HFF-Myc (cell line): ENCODE measurements around the gene HLA-DPA1.

Experiments
- DNase-seq: peaks from one replicate; pipeline ENCODE4 v3.0.0-alpha.2; 2011; ENCODE audit warnings: low read depth; ENCODE audit errors: extremely low read depth
- H3K4me3 ChIP-seq: replicated peaks from 2 replicates; pipeline ENCODE4 v1.5.1; 2011; ENCODE audit warnings: low read depth, mild to moderate bottlenecking, control low read depth, low read length
- TF ChIP-seq, protein P1 (sequence below): IDR thresholded peaks from 2 replicates; pipeline ENCODE4 v1.5.1; 2012; ENCODE audit warnings: mild to moderate bottlenecking, low read depth, low read length, control low read depth; ENCODE audit errors: missing control alignments

Gene HLA-DPA1

GRCh38 chr6:33092385-33092784 lies 18.9 kb upstream of the HLA-DPA1 start:
- no peak overlapping the region for H3K4me3 ChIP-seq
- TF ChIP-seq, protein P1, sequence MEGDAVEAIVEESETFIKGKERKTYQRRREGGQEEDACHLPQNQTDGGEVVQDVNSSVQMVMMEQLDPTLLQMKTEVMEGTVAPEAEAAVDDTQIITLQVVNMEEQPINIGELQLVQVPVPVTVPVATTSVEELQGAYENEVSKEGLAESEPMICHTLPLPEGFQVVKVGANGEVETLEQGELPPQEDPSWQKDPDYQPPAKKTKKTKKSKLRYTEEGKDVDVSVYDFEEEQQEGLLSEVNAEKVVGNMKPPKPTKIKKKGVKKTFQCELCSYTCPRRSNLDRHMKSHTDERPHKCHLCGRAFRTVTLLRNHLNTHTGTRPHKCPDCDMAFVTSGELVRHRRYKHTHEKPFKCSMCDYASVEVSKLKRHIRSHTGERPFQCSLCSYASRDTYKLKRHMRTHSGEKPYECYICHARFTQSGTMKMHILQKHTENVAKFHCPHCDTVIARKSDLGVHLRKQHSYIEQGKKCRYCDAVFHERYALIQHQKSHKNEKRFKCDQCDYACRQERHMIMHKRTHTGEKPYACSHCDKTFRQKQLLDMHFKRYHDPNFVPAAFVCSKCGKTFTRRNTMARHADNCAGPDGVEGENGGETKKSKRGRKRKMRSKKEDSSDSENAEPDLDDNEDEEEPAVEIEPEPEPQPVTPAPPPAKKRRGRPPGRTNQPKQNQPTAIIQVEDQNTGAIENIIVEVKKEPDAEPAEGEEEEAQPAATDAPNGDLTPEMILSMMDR = no peak
- no peak for DNase-seq

DNA sequence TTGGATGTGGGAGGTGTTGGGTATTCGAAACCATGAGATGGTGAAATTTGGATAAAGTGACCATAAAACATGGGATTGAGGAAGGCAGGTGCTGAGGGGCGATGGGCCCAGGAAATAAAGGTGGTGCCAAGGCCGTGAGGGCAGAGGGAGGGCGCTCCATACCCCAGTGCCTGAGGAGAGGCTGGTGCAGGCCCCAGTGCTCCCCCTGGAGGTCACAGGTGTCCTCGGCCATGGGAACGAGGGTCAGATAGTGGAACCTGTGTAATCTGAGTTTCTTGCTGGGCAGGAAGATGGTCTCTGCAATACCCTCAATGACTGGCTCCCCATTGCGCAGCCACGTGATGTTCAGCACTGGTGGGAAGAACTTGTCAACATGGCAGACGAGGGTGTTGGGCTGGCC lies 18.5 kb upstream of the HLA-DPA1 start:
- H3K4me3 ChIP-seq = no peak overlapping the region
- DNase-seq = no peak
- TF ChIP-seq, protein P1 = peak; percentile 57

- no peak for DNase-seq
- TF ChIP-seq, protein P1 = no peak
- H3K4me3 ChIP-seq = no peak overlapping the region
Observed at GRCh38 chr6:33088931-33089620, 15.6 kb upstream of the HLA-DPA1 start.

GRCh38 chr6:33088258-33088930 lies 14.9 kb upstream of the HLA-DPA1 start:
- TF ChIP-seq, protein P1 = no peak
- H3K4me3 ChIP-seq = no peak overlapping the region
- no peak for DNase-seq

DNA sequence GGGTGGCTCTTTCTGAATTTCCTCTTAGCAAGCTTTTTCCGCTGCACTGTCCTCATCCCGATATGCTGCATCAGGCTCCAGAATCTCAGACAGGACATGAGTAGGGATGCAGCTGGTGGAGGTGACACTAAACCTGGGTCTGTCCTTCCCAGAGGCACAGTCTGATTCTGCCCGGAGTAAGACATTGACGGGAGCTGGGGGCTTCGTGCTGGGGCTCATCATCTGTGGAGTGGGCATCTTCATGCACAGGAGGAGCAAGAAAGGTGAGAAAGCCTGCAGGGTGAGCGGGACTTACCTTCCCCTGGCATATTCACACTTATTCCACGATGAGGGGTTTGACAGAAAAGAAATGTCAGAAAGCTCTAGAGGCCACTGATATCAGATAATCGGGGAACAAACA lies 12.2 kb upstream of the HLA-DPA1 start:
- TF ChIP-seq, protein P1 = no peak
- no peak overlapping the region for H3K4me3 ChIP-seq
- no peak for DNase-seq

DNA sequence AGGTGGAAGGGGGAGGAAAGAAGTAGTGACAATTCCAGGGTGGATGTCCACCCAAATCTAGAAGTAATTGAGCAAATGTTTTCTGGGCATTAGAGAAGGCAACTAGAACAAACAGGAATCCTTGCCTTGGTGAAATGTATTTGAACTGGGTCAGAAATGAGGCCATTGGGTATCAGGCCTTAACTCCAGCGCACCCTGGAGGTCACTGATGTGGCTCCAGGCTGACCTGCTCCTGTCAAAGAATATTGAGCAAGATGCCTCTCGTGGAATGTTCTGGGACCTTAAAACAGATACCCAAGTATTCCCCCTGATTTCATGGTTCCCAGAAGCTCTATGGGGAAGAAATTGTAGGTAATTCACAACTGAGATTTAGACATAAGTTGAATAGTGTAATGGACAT lies 9.3 kb upstream of the HLA-DPA1 start:
- no peak for DNase-seq
- no peak overlapping the region for H3K4me3 ChIP-seq
- TF ChIP-seq, protein P1 = peak; percentile 73
